WTC11 (cell line): ENCODE data around the gene C1orf167. TPM values are rescaled to one million over a fixed set of nuclear protein-coding genes. Genes with fewer than 3 reads are reported as not detected.

ENCODE experiments used
- AR ChIP-seq: fragments of 250-450 bp; sonication (Bioruptor Pico); IDR thresholded peaks from 2 replicates; pipeline ENCODE4 v1.9.0; 2021; ENCODE audit warnings: mild to moderate bottlenecking
- ARID4B ChIP-seq: sonication (generic); formaldehyde crosslinking; IDR thresholded peaks from 2 replicates; pipeline ENCODE4 v1.8.0; 2023; ENCODE audit warnings: missing genetic modification reagents, mild to moderate bottlenecking, borderline replicate concordance
- ATF1 ChIP-seq: sonication (generic); formaldehyde crosslinking; IDR thresholded peaks from 2 replicates; pipeline ENCODE4 v1.8.1; 2023; ENCODE audit warnings: mild to moderate bottlenecking, moderate library complexity, missing genetic modification reagents
- ELF4 ChIP-seq: sonication (generic); formaldehyde crosslinking; IDR thresholded peaks from 2 replicates; pipeline ENCODE4 v1.8.1; 2022; ENCODE audit warnings: low read depth, mild to moderate bottlenecking, moderate library complexity, missing genetic modification reagents
- FOXK1 ChIP-seq: sonication (generic); formaldehyde crosslinking; IDR thresholded peaks from 2 replicates; pipeline ENCODE4 v1.8.0; 2022; ENCODE audit warnings: mild to moderate bottlenecking, moderate library complexity, missing genetic modification reagents
- FOXP4 ChIP-seq: sonication (generic); formaldehyde crosslinking; IDR thresholded peaks from 2 replicates; pipeline ENCODE4 v1.8.0; 2022; ENCODE audit warnings: mild to moderate bottlenecking, missing genetic modification reagents
- IRF1 ChIP-seq: sonication (generic); formaldehyde crosslinking; IDR thresholded peaks from 2 replicates; pipeline ENCODE4 v1.8.0; 2023; ENCODE audit warnings: missing genetic modification reagents
- JUN ChIP-seq: sonication (generic); formaldehyde crosslinking; IDR thresholded peaks from 2 replicates; pipeline ENCODE4 v1.8.0; 2023; ENCODE audit warnings: mild to moderate bottlenecking, missing genetic modification reagents
- MXD4 ChIP-seq: fragments of 250-450 bp; sonication (Bioruptor Pico); IDR thresholded peaks from 2 replicates; pipeline ENCODE4 v1.8.0; 2021; ENCODE audit warnings: mild to moderate bottlenecking, moderate library complexity, borderline replicate concordance
- MYBL2 ChIP-seq: sonication (generic); formaldehyde crosslinking; IDR thresholded peaks from 2 replicates; pipeline ENCODE4 v1.8.1; 2023; ENCODE audit warnings: mild to moderate bottlenecking, moderate library complexity, missing genetic modification reagents
- PREB ChIP-seq: sonication (generic); formaldehyde crosslinking; IDR thresholded peaks from 2 replicates; pipeline ENCODE4 v1.8.1; 2022; ENCODE audit warnings: mild to moderate bottlenecking, missing genetic modification reagents, moderate library complexity, borderline replicate concordance
- PRRX2 ChIP-seq: fragments of 250-450 bp; sonication (Bioruptor Pico); IDR thresholded peaks from 2 replicates; pipeline ENCODE4 v1.8.0; 2021; ENCODE audit warnings: mild to moderate bottlenecking
- RELA ChIP-seq: sonication (generic); formaldehyde crosslinking; IDR thresholded peaks from 2 replicates; pipeline ENCODE4 v1.8.1; 2022; ENCODE audit warnings: missing genetic modification reagents, mild to moderate bottlenecking, borderline replicate concordance
- TCF7 ChIP-seq: sonication (generic); formaldehyde crosslinking; IDR thresholded peaks from 2 replicates; pipeline ENCODE4 v1.8.0; 2022; ENCODE audit warnings: mild to moderate bottlenecking, low read depth, missing genetic modification reagents, moderate library complexity
- USF1 ChIP-seq: sonication (generic); formaldehyde crosslinking; IDR thresholded peaks from 2 replicates; pipeline ENCODE4 v1.8.0; 2022; ENCODE audit warnings: mild to moderate bottlenecking, missing genetic modification reagents
- ZBTB21 ChIP-seq: sonication (generic); formaldehyde crosslinking; IDR thresholded peaks from 2 replicates; pipeline ENCODE4 v1.8.1; 2023; ENCODE audit warnings: mild to moderate bottlenecking, missing genetic modification reagents, borderline replicate concordance
- ZNF219 ChIP-seq: sonication (generic); formaldehyde crosslinking; IDR thresholded peaks from 2 replicates; pipeline ENCODE4 v1.8.0; 2023; ENCODE audit warnings: missing genetic modification reagents, mild to moderate bottlenecking, borderline replicate concordance
- ZNF263 ChIP-seq: sonication (generic); formaldehyde crosslinking; IDR thresholded peaks from 2 replicates; pipeline ENCODE4 v1.8.1; 2022; ENCODE audit warnings: low read depth, mild to moderate bottlenecking, moderate library complexity, missing genetic modification reagents
- ZNF396 ChIP-seq: fragments of 250-450 bp; sonication (Bioruptor Pico); IDR thresholded peaks from 2 replicates; pipeline ENCODE4 v1.8.0; 2021; ENCODE audit warnings: mild to moderate bottlenecking, moderate library complexity, borderline replicate concordance
- ZNF423 ChIP-seq: fragments of 250-450 bp; sonication (Bioruptor Pico); IDR thresholded peaks from 2 replicates; pipeline ENCODE4 v2.1.2; 2022; ENCODE audit warnings: mild to moderate bottlenecking, moderate library complexity
- ZNF425 ChIP-seq: fragments of 250-450 bp; sonication (Bioruptor Pico); conservative IDR thresholded peaks from 2 replicates; pipeline ENCODE4 v1.9.0; 2021; ENCODE audit warnings: mild to moderate bottlenecking
- ZSCAN18 ChIP-seq: fragments of 250-450 bp; sonication (Bioruptor Pico); IDR thresholded peaks from 2 replicates; pipeline ENCODE4 v2.1.2; 2022; ENCODE audit warnings: mild to moderate bottlenecking, moderate library complexity
- total RNA-seq: library from RNA; stranded (reverse); gene quantifications from 3 replicates; pipeline ENCODE4 v1.2.3, GENCODE V29; 2021

The C1orf167 gene
- total RNA-seq, 1 experiment from 2014 or later, result 1.2 TPM

GRCh38 chr1:11761988-11762406, at the start of gene C1orf167 (continued):
- TF ChIP-seq ELF4 (no peak), PREB (CRISPR knock-in tag) (no peak), RELA (0 out of 2 replicates have a peak, but pooled peaks have one; percentile 60), ARID4B (no peak), ZNF263 (CRISPR knock-in tag) (no peak), MYBL2 (peak; percentile 76), IRF1 (CRISPR knock-in tag) (peak; percentile 58; the same call in 1 of the 2 replicates), ZNF396 (CRISPR knock-in tag) (no peak), ZNF219 (no peak), ZSCAN18 (CRISPR knock-in tag) (no peak), ATF1 (0 out of 2 replicates have a peak, but pooled peaks have one; percentile 60), ZNF425 (no peak), MXD4 (no peak), FOXK1 (CRISPR knock-in tag) (peak; percentile 69; the same call in 1 of the 2 replicates), ZNF423 (CRISPR knock-in tag) (no peak), ZBTB21 (CRISPR knock-in tag) (no peak; the same call in 1 of the 2 replicates), FOXP4 (CRISPR knock-in tag) (peak; percentile 72), USF1 (CRISPR knock-in tag) (peak; percentile 76), PRRX2 (CRISPR knock-in tag) (no peak), AR (CRISPR knock-in tag) (no peak), JUN (CRISPR knock-in tag) (no peak), TCF7 (CRISPR knock-in tag) (peak; percentile 83; the same call in 1 of the 2 replicates)
